CD4-positive, alpha-beta T cell treated with Interleukin-12 subunit alpha and Interleukin-12 subunit beta, for 1 hour (primary cell): ENCODE results near the gene PDE4D.

Experiments used
- DNase-seq: peaks from one replicate; pipeline ENCODE4 v3.0.0-alpha.2; 2020

The PDE4D gene

DNA sequence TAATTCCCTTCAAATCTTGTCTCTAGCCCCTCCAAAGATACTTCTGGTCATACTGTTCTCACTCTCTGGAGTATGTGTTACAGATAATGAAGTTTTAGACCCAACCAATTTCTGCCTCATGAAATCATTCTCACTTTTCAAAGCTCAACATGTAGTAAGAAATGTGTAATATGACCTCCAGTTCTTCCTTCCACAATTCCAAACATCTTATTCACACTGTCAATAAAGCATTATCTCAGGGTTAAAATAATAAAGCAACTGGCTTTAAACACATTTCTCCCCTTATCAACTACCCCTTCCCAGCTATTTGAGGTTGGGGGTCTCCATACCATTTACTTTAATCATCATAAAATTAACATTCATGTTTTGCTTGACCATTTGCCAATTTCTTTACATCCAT lies 656.5 kb downstream of the PDE4D start:
- no peak for DNase-seq

DNA sequence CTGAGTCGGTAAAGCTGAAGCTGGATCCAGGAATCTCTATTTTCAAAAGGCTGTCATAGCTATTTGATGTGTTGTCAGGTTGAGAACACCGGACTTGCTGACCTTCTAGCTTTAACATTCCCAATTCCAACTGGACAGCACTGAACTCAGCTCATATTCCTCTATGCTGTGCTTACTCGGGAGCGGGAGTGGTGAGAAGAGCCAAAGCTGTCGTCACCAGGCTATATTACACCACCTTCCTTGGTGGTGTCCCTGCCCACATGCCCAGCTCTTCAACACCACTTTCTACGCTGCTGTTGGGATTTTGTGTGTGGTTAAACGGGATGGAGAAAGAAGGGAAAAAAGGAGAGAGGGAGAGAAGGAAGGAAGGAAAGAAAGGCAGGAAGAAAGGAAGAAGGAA lies 657.1 kb downstream of the PDE4D start:
- DNase-seq: no peak

DNA sequence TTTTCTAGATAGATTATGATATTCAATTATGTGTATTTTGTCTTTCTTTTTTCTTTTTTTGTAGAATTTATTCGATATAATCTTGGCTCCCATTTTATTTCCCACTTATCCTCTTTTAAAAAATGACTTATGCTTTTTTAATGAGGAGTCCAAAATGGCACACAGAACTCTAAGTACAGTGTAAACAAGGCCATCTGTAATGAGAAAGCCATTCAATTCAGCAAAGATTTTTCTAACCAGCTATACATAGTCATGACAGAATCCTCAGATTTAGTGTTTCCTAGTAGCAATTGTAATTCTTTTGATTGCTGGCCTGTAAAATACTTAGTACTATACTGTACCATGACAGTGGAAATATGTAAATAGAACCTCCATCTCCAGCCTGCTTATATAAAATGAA lies 659.3 kb downstream of the PDE4D start:
- DNase-seq: no peak

DNA sequence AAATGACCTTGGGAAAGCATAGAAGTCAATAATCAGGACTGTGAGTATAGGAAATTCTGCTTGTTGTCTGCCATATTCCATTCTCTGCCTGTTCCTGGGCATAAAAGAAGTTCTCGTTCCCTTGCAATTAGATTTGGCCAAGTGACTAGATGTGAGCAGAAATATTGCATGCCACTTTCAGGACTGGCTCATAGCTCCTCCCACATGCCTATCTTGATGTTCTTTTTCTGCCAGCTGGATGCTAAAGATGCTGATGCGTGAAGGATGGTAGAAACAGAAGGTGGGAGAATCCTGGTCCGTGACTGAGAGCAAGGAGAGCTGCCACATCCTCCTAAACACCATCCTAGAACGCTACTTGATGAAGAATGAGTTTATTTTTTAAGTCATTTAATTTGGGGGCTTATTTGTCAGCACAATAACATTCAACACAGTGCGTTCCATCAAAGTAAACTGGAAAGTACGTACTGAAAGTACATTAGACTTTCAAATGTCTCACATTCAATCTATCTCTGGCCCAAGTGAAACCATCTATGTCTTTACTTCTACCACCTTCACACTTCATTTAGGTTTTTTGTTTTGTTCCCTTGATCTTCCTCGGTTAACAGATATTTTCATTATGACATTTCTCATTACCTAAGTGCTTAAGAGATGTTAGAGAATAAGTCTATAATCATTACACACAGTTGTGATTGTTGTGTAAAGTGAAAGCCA lies 662.1 kb downstream of the PDE4D start:
- no peak for DNase-seq

DNA sequence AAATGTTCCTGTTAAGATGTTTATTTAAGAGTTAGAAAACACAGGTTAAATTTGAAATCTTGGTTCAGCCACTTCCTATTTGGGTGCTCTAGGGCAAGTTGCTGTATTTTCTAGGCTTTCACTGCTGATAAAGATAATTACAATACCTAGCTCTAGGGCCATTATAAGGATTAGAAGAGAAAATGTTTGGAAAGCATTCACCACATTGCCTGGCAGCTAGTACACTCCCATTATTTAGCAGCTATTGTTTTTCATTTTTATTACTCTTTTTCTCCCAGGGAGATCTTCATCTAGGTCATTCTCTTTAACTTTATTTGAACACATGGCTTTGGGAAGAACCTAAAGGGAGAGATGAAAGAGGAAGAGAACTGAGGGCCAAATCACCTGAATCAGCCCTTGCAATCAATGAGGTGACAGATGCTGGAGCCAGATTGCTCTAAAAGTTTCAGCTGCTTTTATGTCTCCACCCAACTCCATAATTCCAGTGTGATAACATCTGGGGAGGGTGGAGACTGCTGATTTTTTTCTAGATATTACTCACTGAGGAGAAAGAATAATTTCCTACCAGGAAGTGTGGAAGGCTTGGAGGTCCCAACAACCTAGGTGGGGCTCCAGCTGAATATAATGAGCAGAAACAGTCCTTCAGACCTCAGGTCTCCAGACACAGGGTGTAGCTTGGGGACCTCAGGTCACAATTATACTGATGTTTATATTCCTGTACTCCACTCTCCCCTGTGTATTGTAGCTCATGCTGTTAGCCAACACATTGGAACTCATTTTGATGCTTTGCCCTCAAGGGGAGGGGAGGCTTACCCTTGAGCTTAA lies 670.6 kb downstream of the PDE4D start:
- no peak for DNase-seq

DNA sequence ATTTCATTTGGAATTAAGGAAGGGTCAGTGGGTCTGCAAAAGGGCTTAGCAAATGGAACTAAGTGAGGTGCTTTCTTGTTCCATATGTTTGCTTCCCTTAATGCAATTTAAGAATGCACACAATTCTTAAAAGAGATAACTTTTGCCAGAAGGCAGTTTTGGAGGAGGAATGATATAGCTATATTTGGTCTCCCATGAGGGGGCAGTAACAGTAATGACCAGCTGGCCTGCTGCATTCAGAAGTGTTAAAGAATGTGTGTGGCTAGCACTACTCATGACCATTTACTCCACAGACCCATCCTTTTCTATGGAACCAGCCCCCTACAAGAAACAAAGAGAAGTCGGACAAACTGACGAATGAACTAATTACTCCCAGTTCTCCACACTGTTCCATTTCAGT lies 671.8 kb downstream of the PDE4D start:
- no peak for DNase-seq

DNA sequence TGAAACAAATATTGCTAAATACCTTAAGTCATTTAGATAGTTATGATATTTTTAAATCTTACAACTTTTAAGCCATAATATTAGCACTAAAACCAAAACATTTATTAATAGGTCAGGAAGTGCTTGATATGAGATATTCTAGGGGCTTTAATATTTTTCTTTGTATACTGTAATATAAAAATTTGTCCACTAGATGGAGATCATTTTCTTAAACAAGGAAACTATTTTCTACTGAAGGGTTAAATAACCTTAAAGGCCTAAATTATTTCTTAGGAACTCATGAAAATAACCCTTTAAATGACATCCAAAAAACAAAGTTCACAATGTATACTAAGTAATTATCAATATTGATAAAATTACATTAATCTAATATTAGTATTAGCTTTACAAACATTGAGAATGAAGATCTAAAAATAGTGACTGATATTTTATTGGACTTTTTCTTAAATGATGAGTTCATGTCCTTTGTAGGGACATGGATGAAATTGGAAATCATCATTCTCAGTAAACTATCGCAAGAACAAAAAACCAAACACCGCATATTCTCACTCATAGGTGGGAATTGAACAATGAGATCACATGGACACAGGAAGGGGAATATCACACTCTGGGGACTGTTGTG lies 675.0 kb downstream of the PDE4D start:
- DNase-seq: no peak

DNA sequence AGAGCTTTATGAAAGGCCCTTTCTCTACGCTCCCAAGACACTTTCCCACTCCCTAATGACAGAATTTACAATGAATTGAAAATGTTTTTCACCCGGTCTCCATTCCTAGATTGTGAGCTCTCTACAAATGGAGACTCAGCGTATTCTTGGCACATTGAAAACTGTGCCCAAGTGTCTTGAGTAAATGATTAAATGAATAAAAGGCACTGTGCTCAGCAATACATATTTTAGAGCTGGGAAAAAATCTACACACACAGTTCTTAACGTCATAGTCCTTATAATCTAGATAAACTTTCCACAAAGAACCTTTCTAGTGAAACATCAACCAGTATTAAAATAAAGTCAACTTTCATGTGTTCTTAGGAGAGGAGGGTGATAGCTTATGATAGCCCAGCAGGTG lies 676.7 kb downstream of the PDE4D start:
- no peak for DNase-seq

DNA sequence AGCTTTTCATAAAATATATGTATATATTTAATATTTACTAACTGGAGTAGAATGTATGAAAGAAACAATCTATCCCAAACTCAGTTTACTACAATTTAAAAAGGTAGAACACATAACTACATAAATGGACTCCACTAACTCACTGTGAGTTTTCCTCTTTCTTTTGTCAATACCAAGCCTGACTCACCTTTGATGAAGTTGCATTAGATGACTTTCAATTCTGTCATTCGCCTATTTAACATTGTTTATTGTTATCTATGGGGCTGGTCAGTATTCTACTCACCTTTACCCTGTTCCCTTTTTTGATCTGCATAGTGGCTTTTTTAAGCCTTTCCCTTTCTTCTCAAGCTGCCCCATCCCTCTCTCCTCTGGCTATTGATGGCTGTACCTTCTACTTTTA lies 680.9 kb downstream of the PDE4D start:
- no peak for DNase-seq

DNA sequence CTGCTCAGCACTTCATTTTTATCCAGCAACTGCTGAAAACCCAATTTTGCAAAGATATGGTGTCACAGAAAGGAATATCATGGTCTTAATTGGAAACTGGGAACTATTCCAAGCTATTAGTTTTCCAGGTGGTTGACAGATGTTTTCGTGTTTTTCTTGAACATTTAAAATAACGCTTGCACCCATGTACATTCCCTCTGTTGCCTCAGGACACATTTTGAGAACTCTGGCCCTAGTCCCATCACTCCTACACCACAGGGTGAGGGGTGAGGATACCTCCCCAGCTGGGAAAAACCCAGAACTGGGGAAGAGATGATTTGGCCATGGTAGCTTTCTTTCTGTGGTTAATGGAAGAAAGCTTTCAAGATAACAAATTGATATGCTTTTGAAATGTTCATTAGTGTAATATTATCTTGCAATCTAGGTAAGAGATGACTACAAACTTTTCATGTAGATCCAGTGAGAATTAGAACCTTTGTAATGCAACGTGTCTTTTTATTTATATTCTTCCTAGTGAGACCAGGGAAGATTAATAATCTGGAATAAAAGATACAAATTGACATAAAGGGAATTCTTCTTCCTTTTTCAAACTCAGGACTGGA lies 683.7 kb downstream of the PDE4D start:
- no peak for DNase-seq

DNA sequence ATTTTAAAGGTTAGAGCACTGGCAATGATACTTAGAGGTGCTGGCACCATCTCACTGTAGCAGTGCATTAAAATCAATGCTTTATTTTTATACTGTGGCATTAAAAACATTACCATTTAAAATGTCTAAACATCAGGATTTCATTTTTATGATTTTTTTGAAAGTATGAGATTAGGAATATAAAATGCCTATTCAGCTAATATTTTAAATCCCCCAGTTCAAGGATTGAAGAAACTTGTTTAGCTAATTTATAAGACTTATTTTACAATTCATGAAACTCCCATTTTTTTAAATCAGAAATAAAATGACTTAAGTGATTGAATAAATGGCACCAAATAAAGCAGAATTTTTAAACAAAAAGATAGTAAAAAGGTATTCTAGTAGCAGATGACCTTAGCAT lies 685.1 kb downstream of the PDE4D start:
- DNase-seq: no peak

DNA sequence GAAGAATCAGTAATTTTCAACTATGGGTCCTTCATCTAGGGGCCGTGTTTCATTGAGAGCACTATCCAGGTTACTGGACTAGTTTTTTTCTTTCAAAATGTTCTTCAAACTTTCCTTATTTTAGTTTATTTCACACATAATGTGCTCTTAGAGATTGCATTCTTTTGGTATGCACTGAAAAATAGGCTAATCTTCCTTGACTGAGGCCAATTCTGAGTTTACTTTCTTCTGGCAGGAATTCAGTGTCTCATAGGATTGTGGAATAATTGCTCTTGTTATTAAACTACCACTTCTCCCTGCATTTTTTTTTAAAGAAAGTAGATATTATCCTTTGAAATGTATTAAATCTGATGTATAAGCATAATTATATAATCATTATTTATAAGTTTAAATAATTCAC lies 686.1 kb downstream of the PDE4D start:
- DNase-seq: no peak

DNA sequence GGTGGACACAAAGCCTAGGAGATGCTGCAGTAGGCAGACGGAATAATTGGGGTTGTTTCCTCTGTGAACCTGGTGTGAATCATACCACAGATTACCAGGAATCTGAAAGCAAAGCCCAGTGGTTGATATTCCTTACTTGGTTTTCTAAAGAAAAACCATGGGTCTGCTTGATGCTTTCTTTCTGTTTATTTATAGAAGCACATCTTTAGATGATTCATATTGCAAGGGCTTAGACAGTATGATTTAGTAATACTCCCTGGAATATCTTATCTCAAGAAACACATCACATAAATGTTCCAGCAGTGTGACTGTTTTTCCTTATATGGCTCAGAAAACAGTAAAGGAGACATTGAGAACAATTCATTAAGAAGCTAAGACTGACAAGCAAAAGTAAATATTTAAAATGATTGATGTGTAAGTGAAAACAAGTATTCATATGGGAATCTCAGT lies 687.4 kb downstream of the PDE4D start:
- no peak for DNase-seq

DNA sequence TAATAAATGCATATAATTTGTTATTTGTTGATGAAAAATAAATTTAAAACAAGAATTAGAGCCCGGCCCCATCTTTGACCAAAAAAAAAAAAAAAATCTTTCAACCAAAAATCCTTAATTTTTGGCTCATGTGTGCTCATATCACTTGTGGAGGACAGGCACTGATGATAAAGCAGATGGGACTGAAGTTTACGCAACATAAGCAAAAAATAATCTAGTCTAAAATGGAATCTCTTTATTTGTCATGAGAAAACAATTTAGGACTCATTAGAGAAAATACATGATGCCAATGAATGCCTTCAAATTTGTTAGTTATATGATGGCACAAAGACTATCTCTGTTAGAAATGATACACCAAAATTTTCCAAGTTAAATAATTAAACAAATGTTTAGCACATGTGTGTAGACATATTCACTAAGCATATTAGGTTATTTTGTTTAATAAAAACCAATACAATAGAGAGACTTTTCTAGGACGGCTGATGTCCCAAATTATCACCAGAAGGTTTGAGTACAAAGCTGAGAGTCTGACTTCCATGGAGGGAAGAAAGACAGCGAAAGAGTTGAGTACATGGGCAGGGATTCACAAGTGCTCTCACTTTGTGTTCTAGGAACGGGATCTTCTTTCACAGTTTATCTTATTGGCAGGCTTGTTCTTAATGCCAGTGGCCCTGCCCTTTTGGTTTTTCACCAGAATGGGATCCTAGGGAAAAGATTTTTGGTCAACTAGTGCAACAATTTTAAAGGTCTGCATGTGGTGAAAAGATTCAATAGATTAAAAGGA lies 689.2 kb downstream of the PDE4D start:
- no peak for DNase-seq

DNA sequence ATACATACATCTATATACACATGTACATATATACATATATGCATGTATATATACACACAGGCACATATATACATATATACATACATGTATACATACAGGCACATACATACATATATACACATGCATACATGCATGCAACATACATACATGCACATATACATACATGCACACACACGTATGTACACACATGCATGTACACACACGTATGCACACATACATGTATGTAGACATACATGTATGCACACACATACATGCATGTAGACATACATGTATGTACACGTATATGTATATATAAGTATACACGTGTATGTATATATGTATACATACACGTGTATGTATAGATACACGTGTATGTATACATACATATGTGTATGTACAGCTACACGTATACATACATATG lies 693.7 kb downstream of the PDE4D start:
- no peak for DNase-seq

DNA sequence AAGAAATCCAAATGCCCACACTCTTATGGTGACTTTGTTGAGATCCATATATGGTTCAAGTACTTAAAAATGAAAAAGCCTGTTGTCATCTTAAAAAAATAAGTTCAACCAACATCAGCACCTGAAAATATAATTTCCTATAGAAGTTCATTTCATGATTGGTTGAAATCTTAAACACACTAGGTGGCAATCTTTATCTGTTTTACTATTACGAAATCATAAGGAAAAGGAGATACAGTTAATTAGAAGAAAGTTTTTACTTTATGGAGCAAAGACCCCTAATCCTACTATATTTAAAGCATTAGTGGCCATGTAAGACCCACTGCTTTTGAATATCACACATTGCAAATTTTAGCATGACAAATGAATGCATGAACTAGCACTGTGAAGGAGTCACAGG lies 694.7 kb downstream of the PDE4D start:
- DNase-seq: no peak

DNA sequence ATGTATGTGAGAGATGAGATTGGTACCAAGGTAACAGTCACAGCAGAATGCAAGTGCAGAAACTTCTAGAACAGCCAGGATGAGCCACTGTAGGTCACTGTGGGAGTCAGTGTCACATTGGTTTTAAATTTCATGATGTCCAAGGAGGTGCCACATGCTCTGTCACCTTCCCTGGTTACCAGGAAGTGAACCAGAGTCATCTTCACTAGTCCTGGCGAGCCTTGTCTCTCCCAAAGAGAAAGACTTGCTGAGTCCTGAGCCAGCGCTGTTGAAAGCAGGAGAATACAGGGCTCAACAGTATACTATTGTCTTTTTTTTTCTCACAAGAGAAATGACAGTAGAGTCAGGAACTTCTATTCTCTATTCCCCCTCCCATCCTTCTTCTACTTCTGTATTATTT lies 695.2 kb downstream of the PDE4D start:
- no peak for DNase-seq

DNA sequence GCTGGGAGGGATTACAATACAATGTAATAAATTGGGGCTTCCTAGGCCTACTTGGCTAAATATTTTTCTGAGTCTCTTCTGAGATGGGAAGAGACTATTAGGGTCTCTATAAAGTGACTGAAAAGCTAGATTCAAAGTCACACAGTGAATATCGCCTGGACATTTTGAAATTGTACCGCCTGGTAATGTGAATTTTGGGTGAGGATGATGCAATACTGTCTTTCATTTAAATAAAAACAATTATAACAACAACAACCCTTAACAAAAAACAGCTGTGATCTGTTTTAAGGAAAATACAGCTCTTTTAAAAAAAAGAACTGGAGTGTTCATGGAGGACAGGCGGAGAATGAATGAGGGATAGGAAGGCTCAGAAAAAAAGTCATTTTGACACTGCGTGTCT lies 695.6 kb downstream of the PDE4D start:
- DNase-seq: no peak

DNA sequence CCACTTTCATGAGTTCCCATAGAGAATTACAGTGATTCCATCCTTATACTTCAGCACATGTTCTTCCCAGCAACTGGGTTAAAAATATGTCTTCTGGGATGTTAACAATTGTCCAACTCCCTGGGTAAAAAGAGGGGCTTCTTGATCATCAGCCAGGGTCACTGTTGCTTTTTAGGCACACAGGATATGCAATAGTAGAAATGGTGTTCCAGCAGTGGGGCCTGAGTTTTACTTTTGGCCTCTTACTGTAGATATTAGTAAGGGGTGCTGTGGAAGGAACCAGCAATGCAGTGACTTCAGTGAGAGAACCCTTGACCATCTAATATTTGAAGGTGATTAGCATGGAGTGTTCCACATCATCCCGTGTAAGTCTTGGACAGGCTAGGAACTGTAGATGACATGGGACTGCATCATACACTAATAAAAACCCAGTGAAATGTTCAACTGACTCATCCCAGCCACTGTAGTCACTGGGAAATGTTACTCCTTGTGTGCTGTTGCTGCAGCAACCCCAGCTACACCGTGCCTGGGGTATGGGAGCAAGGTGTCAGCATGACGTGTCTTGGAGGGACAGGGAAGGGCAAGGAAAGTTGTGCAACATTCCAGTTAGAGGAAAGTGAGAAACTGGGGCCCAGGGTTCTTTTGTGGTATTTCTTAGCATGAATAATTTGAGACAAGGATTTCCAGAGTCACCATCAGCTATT lies 699.8 kb downstream of the PDE4D start:
- DNase-seq: no peak

DNA sequence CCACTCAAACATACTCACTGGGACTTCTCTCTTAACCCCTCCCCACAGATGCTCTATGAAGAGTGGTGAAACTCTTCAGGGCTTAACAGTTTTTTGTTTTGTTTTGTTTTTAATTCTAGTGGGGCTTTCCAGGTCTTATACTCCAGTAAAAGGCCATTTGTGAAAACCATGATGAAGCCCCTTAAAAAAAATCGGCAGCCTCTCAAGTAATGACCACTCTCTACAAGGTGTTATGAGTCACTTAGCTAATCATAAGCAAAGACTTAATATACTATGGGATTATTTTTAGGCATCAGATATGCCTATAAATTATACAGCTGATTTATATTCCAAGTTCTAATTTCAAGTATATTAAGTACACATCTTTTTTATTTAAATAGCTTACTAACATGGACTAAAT lies 702.8 kb downstream of the PDE4D start:
- no peak for DNase-seq

DNA sequence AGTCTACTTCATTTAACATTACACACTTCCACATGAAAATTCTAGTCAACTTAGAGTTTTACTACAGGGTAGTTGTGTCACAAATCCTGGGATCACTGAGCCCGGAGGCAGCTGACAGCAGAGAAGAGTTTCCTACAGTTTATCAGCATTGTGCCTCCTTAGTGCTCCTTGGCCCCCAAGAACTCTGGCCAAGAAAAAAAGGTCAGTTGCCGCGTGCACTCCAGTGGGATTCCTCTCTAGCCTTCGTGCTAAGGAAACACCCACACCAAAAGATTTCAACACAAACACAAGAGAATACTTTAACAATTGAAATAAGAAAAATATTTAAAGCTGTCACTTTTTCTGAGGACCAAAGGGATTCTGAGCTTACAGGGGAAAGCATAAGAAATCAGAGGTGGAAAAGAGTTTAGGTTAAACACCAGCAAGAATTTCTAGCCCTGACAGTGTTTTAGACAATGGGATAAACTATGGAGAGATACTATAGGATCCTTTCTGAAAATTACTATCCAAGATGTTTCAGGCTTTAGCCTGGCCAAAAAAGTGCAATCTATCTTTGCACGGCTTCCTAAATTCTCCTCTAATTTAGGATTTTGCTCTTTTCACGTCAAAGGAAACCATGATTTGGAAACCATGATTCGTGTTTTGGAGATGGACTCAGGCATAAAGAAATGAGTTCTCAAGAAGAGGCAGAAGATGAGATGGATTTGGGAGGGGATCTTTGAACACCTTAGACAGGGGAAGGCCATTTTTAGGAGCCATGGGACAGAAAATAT lies 703.9 kb downstream of the PDE4D start:
- DNase-seq: no peak
